Activated CD4-positive, alpha-beta T cell treated with anti-CD3 and anti-CD28 coated beads, Interleukin-2, Interleukin-4, amounts not matched to agents 100 ng/mL and 50 ng/mL, durations not matched to agents 16 hours and 8 hours (primary cell): ENCODE measurements around the gene PCDHB16.
"Not testable (repeated sequence)": the region's sequence is repeated elsewhere in the genome, so short reads cannot be mapped to it uniquely, and the experiment has no call there.

ENCODE experiments used
- DNase-seq: peaks from one replicate; pipeline ENCODE4 v3.0.0-alpha.2; 2020; ENCODE audit warnings: low spot score

The PCDHB16 gene

DNA sequence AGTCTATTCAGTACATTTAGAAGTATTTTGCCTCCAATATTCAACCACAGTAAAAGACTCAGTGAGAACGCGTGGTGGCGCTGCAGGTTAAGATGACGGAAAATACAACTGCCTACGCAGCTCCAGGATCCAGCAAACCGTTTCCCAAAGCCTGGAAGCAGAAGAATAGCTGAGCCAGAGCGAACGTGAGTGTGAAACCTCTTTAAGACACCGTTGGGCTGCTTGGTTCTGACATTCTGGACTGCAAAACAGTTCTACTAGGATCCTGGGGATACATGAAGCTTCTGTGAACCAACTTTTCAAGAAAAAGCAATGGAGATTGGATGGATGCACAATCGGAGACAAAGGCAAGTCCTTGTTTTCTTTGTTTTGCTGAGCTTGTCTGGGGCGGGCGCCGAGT is at the start of gene PCDHB16:
TSS of gene PCDHB16 (plus strand) at position 140 of the 400 bp plus-strand sequence. CDS start at position 313, 173 bp downstream.
- no peak for DNase-seq

DNA sequence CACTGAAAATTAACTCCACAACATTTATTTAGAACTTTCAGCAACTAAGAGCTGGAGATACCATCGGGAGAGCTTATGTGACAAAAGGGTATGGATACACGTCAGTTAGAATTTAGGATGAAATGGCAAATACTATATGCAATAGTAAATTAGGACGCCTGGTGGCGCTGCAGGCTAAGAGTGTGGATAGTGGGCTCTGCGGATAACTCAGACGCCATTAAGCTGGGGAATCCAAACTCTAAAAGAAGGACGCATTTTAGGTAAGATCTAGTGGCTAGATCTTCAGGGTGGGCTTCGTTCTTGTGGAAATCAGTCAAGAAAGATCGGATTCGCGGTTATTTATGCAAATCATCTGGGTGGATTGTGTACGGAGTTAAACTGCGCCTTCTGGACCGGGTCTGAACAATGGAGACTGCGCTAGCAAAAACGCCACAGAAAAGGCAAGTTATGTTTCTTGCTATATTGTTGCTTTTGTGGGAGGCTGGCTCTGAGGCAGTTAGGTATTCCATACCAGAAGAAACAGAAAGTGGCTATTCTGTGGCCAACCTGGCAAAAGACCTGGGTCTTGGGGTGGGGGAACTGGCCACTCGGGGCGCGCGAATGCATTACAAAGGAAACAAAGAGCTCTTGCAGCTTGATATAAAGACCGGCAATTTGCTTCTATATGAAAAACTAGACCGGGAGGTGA is 47.0 kb upstream of the PCDHB16 start, which contains the start of gene PCDHB5:
TSS of gene PCDHB5 (plus strand) at position 177 of the 688 bp plus-strand sequence. CDS start at position 406, 229 bp downstream.
- peak; percentile 7 for DNase-seq

DNA sequence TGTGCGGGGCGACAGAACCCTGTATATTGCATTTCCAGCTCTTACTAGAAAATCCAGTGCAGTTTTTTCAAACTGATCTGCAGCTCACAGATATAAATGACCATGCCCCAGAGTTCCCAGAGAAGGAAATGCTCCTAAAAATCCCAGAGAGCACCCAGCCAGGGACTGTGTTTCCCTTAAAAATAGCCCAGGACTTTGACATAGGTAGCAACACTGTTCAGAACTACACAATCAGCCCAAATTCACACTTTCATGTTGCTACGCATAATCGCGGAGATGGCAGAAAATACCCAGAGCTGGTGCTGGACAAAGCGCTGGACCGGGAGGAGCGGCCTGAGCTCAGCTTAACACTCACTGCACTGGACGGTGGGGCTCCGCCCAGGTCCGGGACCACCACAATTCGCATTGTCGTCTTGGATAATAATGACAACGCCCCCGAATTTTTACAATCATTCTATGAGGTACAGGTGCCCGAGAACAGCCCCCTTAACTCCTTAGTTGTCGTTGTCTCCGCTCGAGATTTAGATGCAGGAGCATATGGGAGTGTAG is 46.4 kb upstream of the PCDHB16 start:
- DNase-seq = no peak

DNA sequence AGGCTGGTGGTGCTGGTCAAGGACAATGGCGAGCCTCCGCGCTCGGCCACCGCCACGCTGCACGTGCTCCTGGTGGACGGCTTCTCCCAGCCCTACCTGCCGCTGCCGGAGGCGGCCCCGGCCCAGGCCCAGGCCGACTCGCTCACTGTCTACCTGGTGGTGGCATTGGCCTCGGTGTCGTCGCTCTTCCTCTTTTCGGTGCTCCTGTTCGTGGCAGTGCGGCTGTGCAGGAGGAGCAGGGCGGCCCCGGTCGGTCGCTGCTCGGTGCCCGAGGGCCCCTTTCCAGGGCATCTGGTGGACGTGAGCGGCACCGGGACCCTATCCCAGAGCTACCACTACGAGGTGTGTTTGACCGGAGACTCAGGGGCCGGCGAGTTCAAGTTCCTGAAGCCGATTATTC is 44.8 kb upstream of the PCDHB16 start:
- DNase-seq = not testable (repeated sequence)

DNA sequence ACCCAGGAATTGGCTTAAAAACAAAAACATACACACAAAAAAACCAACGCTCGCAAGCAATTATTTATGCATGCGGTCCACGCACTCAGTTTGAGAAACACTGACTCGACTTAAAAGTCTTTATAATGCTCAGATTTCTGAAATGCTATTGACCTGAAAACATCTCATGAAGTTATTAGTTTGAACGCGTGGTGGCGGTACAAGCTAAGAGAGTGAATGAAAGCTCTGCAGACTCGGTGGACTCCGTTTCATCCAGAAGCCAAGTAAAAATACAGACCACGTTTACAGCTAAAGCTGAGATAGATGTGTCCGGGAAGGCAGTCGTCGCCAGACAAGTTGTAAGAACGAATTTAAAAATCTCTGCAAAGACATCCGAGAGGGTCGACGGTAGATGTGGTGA is 32.4 kb upstream of the PCDHB16 start, which contains the start of gene PCDHB6:
TSS of gene PCDHB6 (plus strand) at position 246 of the 400 bp plus-strand sequence. CDS start 201 bp downstream, outside the sequence.
- peak; percentile 1 for DNase-seq

DNA sequence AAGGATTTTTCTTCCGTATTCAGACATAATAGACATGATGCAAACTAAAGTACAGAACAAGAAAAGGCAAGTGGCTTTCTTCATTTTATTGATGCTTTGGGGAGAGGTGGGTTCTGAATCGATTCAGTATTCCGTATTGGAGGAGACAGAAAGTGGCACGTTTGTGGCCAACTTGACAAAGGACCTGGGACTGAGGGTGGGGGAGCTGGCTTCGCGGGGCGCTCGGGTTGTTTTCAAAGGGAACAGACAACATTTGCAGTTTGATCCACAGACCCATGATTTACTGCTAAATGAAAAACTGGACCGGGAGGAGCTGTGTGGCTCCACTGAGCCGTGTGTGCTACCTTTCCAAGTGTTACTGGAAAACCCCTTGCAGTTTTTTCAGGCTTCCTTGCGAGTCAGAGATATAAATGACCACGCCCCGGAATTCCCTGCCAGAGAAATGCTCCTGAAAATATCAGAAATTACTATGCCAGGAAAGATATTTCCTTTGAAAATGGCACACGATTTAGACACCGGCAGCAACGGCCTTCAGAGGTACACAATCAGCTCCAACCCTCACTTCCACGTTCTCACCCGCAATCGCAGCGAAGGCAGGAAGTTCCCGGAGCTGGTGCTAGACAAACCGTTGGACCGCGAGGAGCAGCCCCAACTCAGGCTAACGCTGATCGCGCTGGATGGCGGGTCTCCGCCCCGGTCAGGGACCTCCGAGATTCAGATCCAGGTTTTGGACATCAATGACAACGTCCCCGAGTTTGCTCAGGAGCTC is 31.8 kb upstream of the PCDHB16 start:
- no peak for DNase-seq

DNA sequence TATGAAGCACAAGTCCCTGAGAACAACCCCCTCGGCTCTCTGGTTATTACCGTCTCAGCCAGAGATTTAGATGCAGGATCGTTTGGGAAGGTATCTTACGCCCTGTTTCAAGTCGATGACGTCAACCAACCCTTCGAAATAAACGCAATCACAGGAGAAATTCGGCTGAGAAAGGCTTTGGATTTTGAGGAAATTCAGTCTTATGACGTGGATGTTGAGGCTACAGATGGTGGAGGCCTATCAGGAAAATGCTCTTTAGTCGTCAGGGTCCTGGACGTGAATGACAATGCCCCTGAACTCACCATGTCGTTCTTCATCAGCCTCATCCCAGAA is 31.2 kb upstream of the PCDHB16 start:
- DNase-seq = no peak

DNA sequence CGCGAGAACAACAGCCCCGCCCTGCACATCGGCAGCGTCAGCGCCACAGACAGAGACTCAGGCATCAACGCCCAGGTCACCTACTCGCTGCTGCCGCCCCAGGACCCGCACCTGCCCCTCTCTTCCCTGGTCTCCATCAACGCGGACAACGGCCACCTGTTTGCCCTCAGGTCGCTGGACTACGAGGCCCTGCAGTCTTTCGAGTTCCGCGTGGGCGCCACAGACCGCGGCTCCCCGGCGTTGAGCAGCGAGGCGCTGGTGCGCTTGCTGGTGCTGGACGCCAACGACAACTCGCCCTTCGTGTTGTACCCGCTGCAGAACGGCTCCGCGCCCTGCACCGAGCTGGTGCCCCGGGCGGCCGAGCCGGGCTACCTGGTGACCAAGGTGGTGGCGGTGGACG is 30.6 kb upstream of the PCDHB16 start:
- not testable (repeated sequence) for DNase-seq

DNA sequence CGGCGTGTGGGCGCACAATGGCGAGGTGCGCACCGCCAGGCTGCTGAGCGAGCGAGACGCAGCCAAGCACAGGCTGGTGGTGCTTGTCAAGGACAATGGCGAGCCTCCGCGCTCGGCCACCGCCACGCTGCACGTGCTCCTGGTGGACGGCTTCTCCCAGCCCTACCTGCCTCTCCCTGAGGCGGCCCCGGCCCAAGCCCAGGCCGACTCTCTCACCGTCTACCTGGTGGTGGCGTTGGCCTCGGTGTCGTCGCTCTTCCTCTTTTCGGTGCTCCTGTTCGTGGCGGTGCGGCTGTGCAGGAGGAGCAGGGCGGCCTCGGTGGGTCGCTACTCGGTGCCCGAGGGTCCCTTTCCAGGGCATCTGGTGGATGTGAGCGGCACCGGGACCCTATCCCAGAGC is 30.1 kb upstream of the PCDHB16 start:
- DNase-seq = not testable (repeated sequence)

DNA sequence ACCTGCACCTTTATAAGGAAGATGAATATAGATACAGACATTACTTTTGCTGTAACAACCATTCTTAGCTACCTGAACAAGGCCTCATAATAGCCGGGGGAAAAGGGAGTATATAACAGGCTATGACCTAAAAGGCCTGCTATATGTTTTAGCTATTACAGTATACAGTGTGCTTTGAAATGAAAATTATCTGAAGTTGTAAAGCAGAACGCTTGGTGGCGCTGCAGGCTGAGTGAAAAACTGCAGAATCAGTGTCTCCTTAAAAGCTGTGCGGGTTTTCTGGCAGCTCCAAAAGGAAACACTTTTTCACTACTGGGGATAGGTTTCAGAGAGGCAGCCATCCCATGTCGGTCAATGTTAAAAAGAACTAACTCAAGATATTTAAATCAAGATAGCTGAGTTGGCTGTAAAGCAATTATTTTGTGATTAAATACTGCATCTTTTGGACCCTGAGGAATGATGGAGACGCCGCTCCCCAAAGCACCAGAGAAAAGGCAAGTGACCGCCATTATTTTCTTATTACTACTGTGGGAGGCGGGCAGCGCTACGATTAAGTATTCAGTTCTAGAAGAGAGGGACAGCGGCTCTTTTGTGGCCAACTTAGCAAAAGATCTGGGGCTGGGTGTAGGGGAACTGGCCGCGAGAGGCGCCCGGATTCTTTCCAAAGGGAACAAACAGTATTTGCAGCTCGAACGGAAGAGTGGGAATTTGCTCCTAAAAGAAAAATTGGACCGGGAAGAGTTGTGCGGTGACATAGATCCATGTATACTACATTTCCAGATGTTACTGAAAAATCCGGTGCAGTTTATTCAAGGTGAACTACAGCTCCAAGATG is 26.4 kb upstream of the PCDHB16 start:
- no peak for DNase-seq

DNA sequence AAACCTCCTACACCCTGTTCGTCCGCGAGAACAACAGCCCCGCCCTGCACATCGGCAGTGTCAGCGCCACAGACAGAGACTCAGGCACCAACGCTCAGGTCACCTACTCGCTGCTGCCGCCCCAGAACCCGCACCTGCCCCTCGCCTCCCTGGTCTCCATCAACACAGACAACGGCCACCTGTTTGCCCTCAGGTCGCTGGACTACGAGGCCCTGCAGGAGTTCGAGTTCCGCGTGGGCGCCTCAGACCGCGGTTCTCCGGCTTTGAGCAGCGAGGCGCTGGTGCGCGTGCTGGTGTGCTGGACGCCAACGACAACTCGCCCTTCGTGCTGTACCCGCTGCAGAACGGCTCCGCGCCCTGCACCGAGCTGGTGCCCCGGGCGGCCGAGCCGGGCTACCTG is 24.8 kb upstream of the PCDHB16 start:
- DNase-seq = not testable (repeated sequence)

DNA sequence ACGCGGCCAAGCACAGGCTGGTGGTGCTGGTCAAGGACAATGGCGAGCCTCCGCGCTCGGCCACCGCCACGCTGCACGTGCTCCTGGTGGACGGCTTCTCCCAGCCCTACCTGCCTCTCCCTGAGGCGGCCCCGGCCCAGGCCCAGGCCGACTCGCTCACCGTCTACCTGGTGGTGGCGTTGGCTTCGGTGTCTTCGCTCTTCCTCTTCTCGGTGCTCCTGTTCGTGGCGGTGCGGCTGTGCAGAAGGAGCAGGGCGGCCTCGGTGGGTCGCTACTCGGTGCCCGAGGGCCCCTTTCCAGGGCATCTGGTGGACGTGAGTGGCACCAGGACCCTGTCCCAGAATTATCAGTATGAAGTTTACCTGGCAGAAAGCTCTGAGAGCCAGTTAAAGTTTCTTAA is 24.3 kb upstream of the PCDHB16 start:
- DNase-seq = not testable (repeated sequence)

DNA sequence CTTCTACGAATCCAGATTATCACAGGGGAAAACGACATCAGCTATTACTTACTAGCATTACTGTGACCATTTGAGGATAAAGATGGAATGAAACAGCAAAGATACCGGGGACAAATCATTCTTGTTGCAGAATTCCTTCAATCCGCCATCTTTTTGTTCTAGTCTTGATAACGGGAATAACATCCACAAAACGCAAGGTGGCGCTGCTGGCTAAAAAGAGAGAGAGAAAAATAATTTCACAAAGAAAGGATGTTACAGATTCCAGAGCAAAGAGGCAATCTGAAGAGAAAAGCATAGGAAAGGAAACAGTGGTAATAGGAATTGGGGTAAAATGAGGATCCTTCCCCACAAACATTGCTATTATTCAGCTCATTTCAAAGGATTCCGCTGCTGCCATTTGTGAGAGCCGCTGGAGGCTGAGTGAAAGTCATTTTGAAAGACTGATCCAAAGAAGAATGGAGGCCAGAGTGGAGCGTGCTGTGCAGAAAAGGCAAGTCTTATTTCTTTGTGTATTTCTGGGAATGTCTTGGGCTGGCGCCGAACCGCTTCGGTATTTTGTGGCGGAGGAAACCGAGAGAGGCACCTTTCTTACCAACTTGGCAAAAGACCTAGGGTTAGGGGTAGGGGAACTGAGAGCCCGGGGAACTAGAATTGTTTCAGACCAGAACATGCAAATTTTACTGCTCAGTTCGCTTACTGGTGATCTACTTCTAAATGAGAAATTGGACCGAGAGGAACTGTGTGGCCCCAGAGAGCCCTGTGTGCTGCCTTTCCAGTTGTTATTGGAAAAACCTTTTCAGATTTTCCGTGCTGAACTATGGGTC is 9.6 kb upstream of the PCDHB16 start, which contains the start of gene PCDHB7:
TSS of gene PCDHB7 (plus strand) at position 264 of the 824 bp plus-strand sequence. CDS start at position 456, 192 bp downstream.
- no peak for DNase-seq

DNA sequence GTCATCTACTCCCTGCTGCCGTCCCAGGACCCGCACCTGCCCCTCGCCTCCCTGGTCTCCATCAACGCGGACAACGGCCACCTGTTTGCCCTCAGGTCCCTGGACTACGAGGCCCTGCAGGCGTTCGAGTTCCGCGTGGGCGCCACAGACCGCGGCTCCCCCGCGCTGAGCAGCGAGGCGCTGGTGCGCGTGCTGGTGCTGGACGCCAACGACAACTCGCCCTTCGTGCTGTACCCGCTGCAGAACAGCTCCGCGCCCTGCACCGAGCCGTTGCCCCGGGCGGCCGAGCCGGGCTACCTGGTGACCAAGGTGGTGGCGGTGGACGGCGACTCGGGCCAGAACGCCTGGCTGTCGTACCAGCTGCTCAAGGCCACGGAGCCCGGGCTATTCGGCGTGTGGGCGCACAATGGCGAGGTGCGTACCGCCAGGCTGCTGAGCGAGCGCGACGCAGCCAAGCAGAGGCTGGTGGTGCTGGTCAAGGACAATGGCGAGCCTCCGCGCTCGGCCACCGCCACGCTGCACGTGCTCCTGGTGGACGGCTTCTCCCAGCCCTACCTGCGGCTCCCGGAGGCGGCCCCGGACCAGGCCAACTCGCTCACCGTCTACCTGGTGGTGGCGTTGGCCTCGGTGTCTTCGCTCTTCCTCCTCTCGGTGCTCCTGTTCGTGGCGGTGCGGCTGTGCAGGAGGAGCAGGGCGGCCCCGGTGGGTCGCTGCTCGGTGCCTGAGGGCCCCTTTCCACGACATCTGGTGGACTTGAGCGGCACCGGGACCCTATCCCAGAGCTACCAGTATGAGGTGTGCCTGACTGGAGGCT is 7.7 kb upstream of the PCDHB16 start:
- not testable (repeated sequence) for DNase-seq

DNA sequence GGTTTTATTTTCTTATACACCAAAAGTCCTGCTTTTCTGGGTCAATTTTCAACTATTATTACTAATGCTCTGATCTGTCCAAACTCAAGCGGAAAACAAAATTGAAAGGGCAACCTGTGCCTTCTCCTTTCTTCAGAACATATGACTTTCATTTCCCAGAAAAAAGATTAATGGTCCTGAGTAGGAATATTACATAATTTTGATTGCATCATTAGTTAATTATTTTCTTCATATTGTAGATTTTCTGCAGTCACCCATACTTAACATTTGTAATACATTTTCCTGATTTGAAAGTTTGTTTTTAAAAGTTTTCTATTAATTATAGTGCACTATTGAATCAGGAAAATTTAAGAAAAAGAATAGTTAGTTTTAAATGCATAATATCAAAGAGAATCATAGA is 6.3 kb upstream of the PCDHB16 start:
- DNase-seq = no peak

DNA sequence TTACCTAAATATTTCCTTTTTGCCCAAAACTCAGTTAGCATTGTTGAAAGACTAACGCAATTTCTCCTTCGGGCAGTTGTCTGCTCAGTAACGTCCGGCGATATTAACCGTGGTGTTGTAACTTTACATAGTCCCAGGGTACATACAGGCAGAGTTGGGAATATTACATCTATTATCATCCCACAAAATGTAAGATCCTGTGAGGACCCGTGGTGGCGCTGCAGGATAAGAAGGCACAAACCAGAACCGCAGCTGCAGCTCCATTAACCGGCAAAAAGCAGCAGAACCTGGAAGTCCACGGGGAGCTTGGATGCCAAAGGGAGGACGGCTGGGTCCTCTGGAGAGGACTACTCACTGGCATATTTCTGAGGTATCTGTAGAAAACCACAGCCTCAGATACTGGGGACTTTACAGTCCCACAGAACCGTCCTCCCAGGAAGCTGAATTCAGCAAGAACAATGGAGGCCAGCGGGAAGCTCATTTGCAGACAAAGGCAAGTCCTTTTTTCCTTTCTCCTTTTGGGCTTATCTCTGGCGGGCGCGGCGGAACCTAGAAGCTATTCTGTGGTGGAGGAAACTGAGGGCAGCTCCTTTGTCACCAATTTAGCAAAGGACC is 4.5 kb upstream of the PCDHB16 start, which contains the start of gene PCDHB8:
TSS of gene PCDHB8 (plus strand) at position 214 of the 615 bp plus-strand sequence. CDS start at position 459, 245 bp downstream.
- DNase-seq = not testable (repeated sequence)

DNA sequence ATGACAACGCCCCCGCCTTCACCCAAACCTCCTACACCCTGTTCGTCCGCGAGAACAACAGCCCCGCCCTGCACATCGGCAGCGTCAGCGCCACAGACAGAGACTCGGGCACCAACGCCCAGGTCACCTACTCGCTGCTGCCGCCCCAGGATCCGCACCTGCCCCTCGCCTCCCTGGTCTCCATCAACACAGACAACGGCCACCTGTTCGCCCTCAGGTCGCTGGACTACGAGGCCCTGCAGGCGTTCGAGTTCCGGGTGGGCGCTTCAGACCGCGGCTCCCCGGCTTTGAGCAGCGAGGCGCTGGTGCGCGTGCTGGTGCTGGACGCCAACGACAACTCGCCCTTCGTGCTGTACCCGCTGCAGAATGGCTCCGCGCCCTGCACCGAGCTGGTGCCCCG is 2.8 kb upstream of the PCDHB16 start:
- not testable (repeated sequence) for DNase-seq

DNA sequence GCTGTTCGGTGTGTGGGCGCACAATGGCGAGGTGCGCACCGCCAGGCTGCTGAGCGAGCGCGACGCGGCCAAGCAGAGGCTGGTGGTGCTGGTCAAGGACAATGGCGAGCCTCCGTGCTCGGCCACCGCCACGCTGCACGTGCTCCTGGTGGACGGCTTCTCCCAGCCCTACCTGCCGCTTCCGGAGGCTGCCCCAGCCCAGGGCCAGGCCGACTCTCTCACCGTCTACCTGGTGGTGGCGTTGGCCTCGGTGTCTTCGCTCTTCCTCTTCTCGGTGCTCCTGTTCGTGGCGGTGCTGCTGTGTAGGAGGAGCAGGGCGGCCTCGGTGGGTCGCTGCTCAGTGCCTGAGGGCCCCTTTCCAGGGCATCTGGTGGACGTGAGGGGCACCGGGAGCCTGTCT is 2.3 kb upstream of the PCDHB16 start:
- not testable (repeated sequence) for DNase-seq

DNA sequence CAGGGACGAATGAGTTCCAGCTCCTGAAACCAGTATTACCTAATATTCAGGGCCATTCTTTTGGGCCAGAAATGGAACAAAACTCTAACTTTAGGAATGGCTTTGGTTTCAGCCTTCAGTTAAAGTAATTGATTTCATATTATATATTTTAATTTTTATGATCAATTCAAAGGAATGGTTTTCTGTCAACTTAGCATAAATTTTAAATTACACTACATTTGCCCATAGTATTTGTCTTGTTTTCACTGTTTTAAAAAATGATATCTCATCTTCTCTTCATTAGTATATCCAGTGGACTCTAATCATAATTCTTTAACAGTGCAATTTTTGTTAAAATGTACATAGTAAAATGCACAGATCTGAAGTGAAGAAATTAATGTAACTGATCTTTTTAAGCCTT is 1.9 kb upstream of the PCDHB16 start:
- DNase-seq = no peak
